DMS53 treated with DMSO at 0.1 percent for 48 hours (cell line): Measurements from ENCODE around the gene RIPOR3.
"Not testable (repeated sequence)": the region's sequence is repeated elsewhere in the genome, so short reads cannot be mapped to it uniquely, and the experiment has no call there.

Experiments
- DNase-seq: peaks from one replicate; lab custom pipeline; 2025; ENCODE audit not compliant: unreplicated experiment; lab: John Stamatoyannopoulos, UW

RIPOR3 gene

GRCh38 chr20:50724851-50725723 is 33.7 kb upstream of the RIPOR3 start:
- no peak for DNase-seq

GRCh38 chr20:50724112-50724725 is 32.9 kb upstream of the RIPOR3 start:
- no peak for DNase-seq

DNA sequence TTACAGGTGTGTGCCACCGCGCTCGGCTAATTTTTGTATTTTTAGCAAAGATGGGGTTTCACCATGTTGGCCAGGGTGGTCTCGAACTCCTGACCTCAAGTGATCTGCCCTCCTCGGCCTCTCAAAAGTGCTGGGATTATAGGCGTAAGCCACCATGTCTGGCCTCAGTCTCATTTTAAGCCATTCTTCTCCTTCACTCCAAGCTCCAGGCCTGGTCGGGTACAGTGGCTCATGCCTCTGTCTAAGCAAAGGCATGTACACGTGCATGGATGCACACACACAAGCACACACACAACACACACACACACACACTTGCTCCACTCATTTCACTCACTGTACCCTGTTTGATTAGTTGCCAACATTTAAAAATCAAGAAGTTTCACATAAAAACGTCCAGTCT is 32.3 kb upstream of the RIPOR3 start:
- DNase-seq = no peak

DNA sequence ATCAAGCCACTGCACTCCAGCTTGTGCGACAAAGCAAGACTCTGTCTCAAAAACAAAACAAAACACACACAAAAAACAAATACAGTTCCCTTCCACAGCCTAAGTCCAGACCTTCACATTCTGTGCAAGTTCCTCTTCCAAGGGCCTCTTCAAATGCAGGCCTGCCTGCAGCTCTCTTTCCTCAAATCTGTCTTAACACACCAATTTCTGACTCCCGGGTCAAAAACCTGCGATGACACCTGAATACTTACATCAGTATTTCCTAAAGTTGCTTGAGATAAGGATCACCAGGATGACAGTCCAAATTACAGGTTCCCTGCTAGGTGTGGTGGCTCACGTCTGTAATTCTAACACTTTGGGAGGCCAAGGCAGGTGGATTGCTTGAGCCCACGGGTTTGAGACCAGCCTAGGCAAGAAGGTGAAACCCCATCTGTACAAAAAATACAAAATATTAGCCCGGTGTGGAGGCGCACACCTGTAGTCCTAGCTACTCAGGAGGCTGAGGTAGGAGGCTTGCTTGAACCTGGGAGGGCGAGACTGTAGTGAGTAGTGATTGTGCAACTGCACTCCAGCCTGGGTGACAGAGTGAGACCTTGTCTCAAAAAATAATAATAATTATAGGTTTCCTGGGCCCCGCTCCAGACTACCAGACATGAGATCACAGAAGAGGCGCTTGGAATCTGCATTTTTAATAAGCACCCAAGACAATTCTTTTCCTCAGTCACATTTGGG is 31.2 kb upstream of the RIPOR3 start:
- DNase-seq = no peak

- no peak for DNase-seq
Observed at GRCh38 chr20:50721881-50722281, 30.5 kb upstream of the RIPOR3 start.

GRCh38 chr20:50720582-50720981 is 29.2 kb upstream of the RIPOR3 start:
- no peak for DNase-seq

DNA sequence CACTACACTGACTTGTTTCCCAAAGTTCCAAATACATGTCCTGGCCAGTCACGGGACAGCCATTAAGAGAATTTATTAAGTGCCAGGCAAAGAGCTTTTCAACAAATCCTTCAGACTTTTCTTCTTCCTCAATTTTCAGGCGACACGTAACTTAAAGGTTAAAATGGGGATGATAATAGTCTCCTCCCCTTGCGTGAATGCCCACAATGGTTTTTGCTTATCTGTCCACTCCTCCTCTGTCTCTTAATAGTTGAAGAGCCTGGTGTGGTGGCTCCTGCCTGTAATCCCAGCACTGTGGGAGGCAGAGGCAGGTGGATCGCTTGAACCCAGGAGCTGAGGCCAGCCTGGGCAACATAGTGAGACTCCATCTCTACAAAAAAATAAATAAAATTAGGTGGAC is 28.7 kb upstream of the RIPOR3 start:
- DNase-seq = no peak

- DNase-seq = no peak
Observed at GRCh38 chr20:50719328-50719727, 28.0 kb upstream of the RIPOR3 start.

- no peak for DNase-seq
Observed at GRCh38 chr20:50717974-50718761, 26.8 kb upstream of the RIPOR3 start.

DNA sequence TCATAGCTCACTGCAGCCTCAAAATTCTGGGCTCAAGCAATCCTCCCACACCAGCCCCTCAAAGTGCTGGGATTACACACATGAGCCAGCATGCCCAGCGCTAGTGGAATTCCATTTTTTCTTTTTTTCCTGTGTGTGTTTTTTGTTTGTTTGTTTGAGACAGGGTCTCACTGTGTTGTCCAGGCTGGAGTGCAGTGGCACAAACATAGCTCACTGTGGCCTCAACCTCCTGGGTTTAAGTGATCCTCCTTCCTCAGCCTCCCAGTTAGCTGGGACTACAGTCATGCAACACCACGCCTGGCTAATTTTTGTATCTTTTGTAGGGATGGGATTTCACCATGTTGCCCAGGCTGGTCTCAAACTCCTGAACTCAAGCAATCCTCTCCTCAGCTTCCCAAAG is 26.0 kb upstream of the RIPOR3 start:
- DNase-seq = no peak

GRCh38 chr20:50716518-50716917 is 25.2 kb upstream of the RIPOR3 start:
- DNase-seq = no peak

DNA sequence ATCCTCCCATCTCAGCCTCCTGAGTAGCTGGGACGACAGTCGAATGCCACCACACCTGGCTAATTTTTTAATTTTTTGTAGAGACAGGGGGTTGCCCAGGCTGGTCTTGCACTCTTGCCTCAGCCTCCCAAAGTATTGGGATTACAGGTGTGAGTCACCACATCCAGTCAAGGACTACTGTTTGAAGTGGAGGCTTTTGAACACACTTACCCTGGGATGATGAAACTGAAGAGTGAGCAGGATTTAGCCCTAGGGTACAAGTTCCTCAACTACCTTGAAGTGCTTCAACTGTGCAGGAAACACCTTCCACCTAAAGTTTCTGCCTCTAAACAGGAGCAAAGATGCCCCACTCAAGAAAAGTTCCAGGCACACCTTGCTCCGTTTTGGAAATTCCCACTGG is 24.4 kb upstream of the RIPOR3 start:
- DNase-seq = no peak

- not testable (repeated sequence) for DNase-seq
Observed at GRCh38 chr20:50714426-50714825, 23.1 kb upstream of the RIPOR3 start.

DNA sequence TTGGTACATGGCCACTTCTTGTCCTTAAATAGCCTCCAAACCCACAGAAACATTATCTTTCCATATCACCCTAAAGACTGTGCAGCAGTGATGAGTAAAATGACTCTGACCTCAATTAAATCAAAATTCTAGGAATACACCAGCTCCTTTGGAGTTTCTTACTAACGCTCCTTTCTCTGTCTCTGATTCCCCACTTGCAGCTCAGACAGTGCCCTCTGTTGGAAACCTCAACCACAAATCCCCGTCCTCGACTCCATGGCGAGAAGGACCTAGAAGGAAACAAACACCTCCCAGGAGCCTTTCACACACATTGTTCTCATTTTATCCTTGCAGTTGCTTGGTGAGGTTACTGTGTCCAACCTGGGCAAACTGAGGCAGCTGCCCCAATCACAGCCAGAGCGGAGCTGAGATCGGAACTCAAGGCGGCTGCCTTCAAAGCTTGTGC is 22.3 kb upstream of the RIPOR3 start:
- DNase-seq = no peak

- no peak for DNase-seq
Observed at GRCh38 chr20:50712771-50713656, 21.7 kb upstream of the RIPOR3 start.

DNA sequence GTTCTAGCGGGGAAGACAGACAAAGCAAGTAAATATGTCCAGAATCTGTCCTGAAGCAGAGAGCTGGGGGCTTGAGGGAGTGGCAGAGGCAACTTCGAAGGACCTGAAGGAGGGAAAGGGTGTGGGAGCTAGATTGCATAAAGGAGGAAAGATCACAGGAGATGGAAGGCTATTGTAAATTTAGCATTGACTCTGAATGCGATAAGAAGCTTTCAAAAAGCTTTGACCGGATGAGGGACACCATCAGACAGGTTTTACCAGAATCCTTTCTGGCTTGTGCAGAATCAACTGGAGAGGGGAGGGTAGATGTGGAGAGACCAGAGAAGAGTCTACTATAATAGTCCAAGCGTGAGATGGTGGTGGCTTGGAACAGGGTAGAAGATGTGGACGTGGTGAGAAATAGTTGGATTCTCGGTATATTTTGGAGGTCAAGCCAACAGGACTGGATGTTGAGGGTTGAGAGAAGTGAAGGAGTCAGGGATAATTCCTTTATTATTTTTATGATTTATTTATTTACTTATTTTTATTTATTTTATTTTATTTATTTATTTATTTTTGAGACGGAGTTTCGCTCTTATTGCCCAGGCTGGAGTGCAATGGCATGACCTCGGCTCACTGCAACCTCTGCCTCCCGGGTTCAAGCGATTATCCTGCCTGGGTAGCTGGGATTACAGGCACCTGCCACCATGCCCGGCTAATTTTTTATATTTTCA is 19.9 kb upstream of the RIPOR3 start:
- no peak for DNase-seq

- DNase-seq = no peak
Observed at GRCh38 chr20:50710492-50711063, 19.2 kb upstream of the RIPOR3 start.

GRCh38 chr20:50709636-50709973 is 18.3 kb upstream of the RIPOR3 start:
- DNase-seq = no peak
